Measurements from ENCODE around the gene MCUB.
"Not testable (repeated sequence)": the region's sequence is repeated elsewhere in the genome, so short reads cannot be mapped to it uniquely, and the experiment has no call there.

Gene MCUB

GRCh38 chr4:109629775-109630174, 69.7 kb downstream of the MCUB start:
- no peak for DNase-seq (ENCODE audit: low read depth in 2 of 2)

- no peak for DNase-seq (ENCODE audit: low read depth in 2 of 2)
Measured at GRCh38 chr4:109631532-109632108, 71.6 kb downstream of the MCUB start.

- DNase-seq (ENCODE audit: low read depth in 2 of 2) = no peak
Measured at GRCh38 chr4:109640644-109641043, 80.6 kb downstream of the MCUB start.

- DNase-seq (ENCODE audit: low read depth in 2 of 2) = no peak
Measured at GRCh38 chr4:109645874-109646710, 86.0 kb downstream of the MCUB start.

- DNase-seq (ENCODE audit: low read depth in 2 of 2) = no peak
Measured at GRCh38 chr4:109648266-109648996, 88.4 kb downstream of the MCUB start.

- no peak for DNase-seq (ENCODE audit: low read depth in 2 of 2)
Measured at GRCh38 chr4:109648997-109649575, 89.0 kb downstream of the MCUB start.

- no peak for DNase-seq (ENCODE audit: low read depth in 2 of 2)
Measured at GRCh38 chr4:109649872-109650271, 89.8 kb downstream of the MCUB start.

GRCh38 chr4:109655396-109655795, 95.3 kb downstream of the MCUB start:
- DNase-seq (ENCODE audit: low read depth in 2 of 2) = no peak

GRCh38 chr4:109657854-109658418, 97.9 kb downstream of the MCUB start:
- DNase-seq (ENCODE audit: low read depth in 2 of 2) = no peak

- no peak for DNase-seq (ENCODE audit: low read depth in 2 of 2)
Measured at GRCh38 chr4:109658871-109659410, 98.9 kb downstream of the MCUB start.

GRCh38 chr4:109662116-109662515, 102.1 kb downstream of the MCUB start:
- no peak for DNase-seq (ENCODE audit: low read depth in 2 of 2)

- no peak for DNase-seq (ENCODE audit: low read depth in 2 of 2)
Measured at GRCh38 chr4:109662771-109663170, 102.7 kb downstream of the MCUB start.

- DNase-seq (ENCODE audit: low read depth in 2 of 2) = no peak
Measured at GRCh38 chr4:109665783-109666485, 105.9 kb downstream of the MCUB start.

GRCh38 chr4:109671350-109671749, 111.3 kb downstream of the MCUB start:
- DNase-seq (ENCODE audit: low read depth in 2 of 2) = no peak

- no peak for DNase-seq (ENCODE audit: low read depth in 2 of 2)
Measured at GRCh38 chr4:109672169-109672930, 112.3 kb downstream of the MCUB start.

GRCh38 chr4:109673303-109673702, 113.3 kb downstream of the MCUB start:
- DNase-seq (ENCODE audit: low read depth in 2 of 2) = no peak

GRCh38 chr4:109675181-109675580, 115.1 kb downstream of the MCUB start:
- DNase-seq (ENCODE audit: low read depth in 2 of 2) = no peak

- no peak for DNase-seq (ENCODE audit: low read depth in 2 of 2)
Measured at GRCh38 chr4:109675843-109676242, 115.8 kb downstream of the MCUB start.

- no peak for DNase-seq (ENCODE audit: low read depth in 2 of 2)
Measured at GRCh38 chr4:109676886-109677285, 116.8 kb downstream of the MCUB start.

GRCh38 chr4:109678472-109678871, 118.4 kb downstream of the MCUB start:
- not testable (repeated sequence) for DNase-seq (ENCODE audit: low read depth in 2 of 2)
